K562 (cell line): Measurements from ENCODE around the gene MACROD2. TPM values are rescaled to one million over a fixed set of nuclear protein-coding genes. Genes with fewer than 3 reads are reported as not detected.

Source experiments
- ATAC-seq: fragments of 200-7000 bp; cut with Tn5 transposase; 3 replicates; pipeline ENCODE4 v1.9.1; 2020; ENCODE audit warnings: moderate library complexity
- BruUV-seq: library from RNA; stranded (reverse); fragments of 400-500 nt; replicated peaks from 2 replicates; lab custom pipeline; 2021; lab: Mats Ljungman, UMichigan
- CTCF ChIA-PET: fragments of 300-600 bp; formaldehyde crosslinking; extraction: SDS; loops from one replicate; lab custom pipeline; 2021; ENCODE audit warnings: low intra/inter-chr PET ratio; lab: Yijun Ruan, JAX
- POLR2A ChIA-PET: fragments of 300-600, 350-650 bp; sonication (Branson Sonifier 250); formaldehyde crosslinking; extraction: SDS; loops from one replicate; lab custom pipeline; 2021; ENCODE audit warnings: antibody characterized with exemption, inconsistent platforms; lab: Yijun Ruan, JAX
- DNase-seq, 4 experiments: peaks; one replicate each; pipeline versions ENCODE4 v3.0.0 to v3.0.0-alpha.2; 2011 to 2018; ENCODE audit warnings: low spot score in 3 of 4, mixed read lengths in 3 of 4; ENCODE audit errors: extremely low read depth in 1 of 4
- FAIRE-seq: peaks from 2 replicates; lab custom pipeline; 2011; peaks lifted over from hg19 to GRCh38; lab: Jason Lieb, UNC
- H2AFZ ChIP-seq: 2 replicates; pipeline ENCODE4 v1.6.0; 2011; ENCODE audit warnings: low read depth, low read length, control low read depth, inconsistent platforms
- H3K27ac ChIP-seq: fragments of 200-600 bp; 3 replicates; pipeline ENCODE4 v1.8.0; 2011; ENCODE audit warnings: low read depth, mild to moderate bottlenecking, control low read depth, inconsistent platforms, low read length, moderate library complexity, mixed read lengths; ENCODE audit errors: extremely low read depth
- H3K27me3 ChIP-seq, 2 experiments: fragments of 300-600 bp in 1 of 2; 2 replicates in 1 of 2; 3 replicates in 1 of 2; pipeline versions ENCODE4 v1.6.0 to v1.8.0; 2011; ENCODE audit warnings: inconsistent platforms in 2 of 2, low read length in 2 of 2, mild to moderate bottlenecking in 1 of 2, mixed read lengths in 1 of 2, moderate library complexity in 1 of 2; ENCODE audit not compliant: control insufficient read depth in 2 of 2, insufficient read depth in 2 of 2
- H3K36me3 ChIP-seq: fragments of 300-600 bp; 3 replicates; pipeline ENCODE4 v1.8.0; 2011; ENCODE audit warnings: mild to moderate bottlenecking, low read length, inconsistent platforms; ENCODE audit not compliant: control insufficient read depth, insufficient read depth
- H3K4me1 ChIP-seq, 2 experiments: fragments of 200-600 bp in 1 of 2; replicated peaks in 1 of 2; 2 replicates in 1 of 2; 3 replicates in 1 of 2; pipeline versions ENCODE4 v1.5.1 to v1.8.0; 2011; ENCODE audit warnings: inconsistent platforms in 2 of 2, low read length in 2 of 2, mild to moderate bottlenecking in 1 of 2, mixed read lengths in 1 of 2, moderate library complexity in 1 of 2; ENCODE audit not compliant: control insufficient read depth in 2 of 2, insufficient read depth in 2 of 2
- H3K4me2 ChIP-seq: 2 replicates; pipeline ENCODE4 v1.6.1; 2011; ENCODE audit warnings: low read length, control low read depth, inconsistent platforms, mixed read lengths; ENCODE audit not compliant: insufficient read depth
- H3K4me3 ChIP-seq: fragments of 200-600 bp; sonication (generic), shearing (Covaris generic); 2 replicates; pipeline ENCODE4 v1.5.1; 2016; ENCODE audit warnings: control low read depth, inconsistent platforms
- H3K79me2 ChIP-seq: fragments of 200-600 bp; 3 replicates; pipeline ENCODE4 v1.8.0; 2011; ENCODE audit warnings: low read length, inconsistent platforms; ENCODE audit not compliant: control insufficient read depth, insufficient read depth
- H3K9ac ChIP-seq, 2 experiments: 2 replicates each; pipeline versions ENCODE4 v1.6.0 to v1.6.1; 2011; ENCODE audit warnings: low read depth in 2 of 2, low read length in 2 of 2, control low read depth in 1 of 2, inconsistent platforms in 1 of 2, mild to moderate bottlenecking in 1 of 2, mixed read lengths in 1 of 2; ENCODE audit not compliant: insufficient read depth in 1 of 2
- H3K9me1 ChIP-seq: one replicate; pipeline ENCODE4 v1.6.0; 2011; ENCODE audit warnings: inconsistent platforms, mild to moderate bottlenecking, low read length, moderate library complexity; ENCODE audit not compliant: control insufficient read depth, insufficient read depth
- H3K9me3 ChIP-seq: replicated peaks from 2 replicates; pipeline ENCODE4 v1.5.1; 2011; ENCODE audit warnings: low read depth, low read length, inconsistent platforms; ENCODE audit not compliant: control insufficient read depth, insufficient read depth
- H4K20me1 ChIP-seq: replicated peaks from 2 replicates; pipeline ENCODE4 v1.6.1; 2011; ENCODE audit warnings: low read length, inconsistent platforms, mixed read lengths; ENCODE audit not compliant: control insufficient read depth, insufficient read depth
- CBFB ChIP-seq: sonication (generic); formaldehyde crosslinking; IDR thresholded peaks from 2 replicates; pipeline ENCODE4 v1.4.0; 2020; ENCODE audit warnings: mild to moderate bottlenecking, missing genetic modification reagents
- CBX2 ChIP-seq: fragments of 200-600 bp; sonication (generic); IDR thresholded peaks from one replicate; pipeline ENCODE4 v1.6.1; 2012; ENCODE audit warnings: mild to moderate bottlenecking, low read length, inconsistent platforms; ENCODE audit not compliant: insufficient read depth, poor library complexity, severe bottlenecking
- HDGF ChIP-seq: fragments of 450-650 bp; IDR thresholded peaks from 2 replicates; pipeline ENCODE4 v1.6.1; 2016
- POLR2B ChIP-seq: fragments of 450-650 bp; IDR thresholded peaks from 2 replicates; pipeline ENCODE4 v1.6.1; 2018; ENCODE audit warnings: low read depth; ENCODE audit not compliant: partially characterized antibody
- RBM22 ChIP-seq: fragments of 200-400 bp; formaldehyde crosslinking; IDR thresholded peaks from 2 replicates; pipeline ENCODE4 v1.6.1; 2018; ENCODE audit warnings: low read length, low read depth; ENCODE audit not compliant: poor library complexity, severe bottlenecking
- SIN3B ChIP-seq: fragments of 450-650 bp; IDR thresholded peaks from 2 replicates; pipeline ENCODE4 v1.6.1; 2017; ENCODE audit warnings: low read depth, mild to moderate bottlenecking, moderate library complexity
- U2AF2 ChIP-seq: fragments of 200-400 bp; formaldehyde crosslinking; optimal IDR thresholded peaks from 2 replicates; pipeline ENCODE3; 2017; ENCODE audit warnings: low read depth, mild to moderate bottlenecking, low read length
- ZNF347 ChIP-seq: fragments of 450-650 bp; formaldehyde crosslinking; IDR thresholded peaks from 2 replicates; pipeline ENCODE4 v1.4.0; 2020; ENCODE audit warnings: low read depth, mild to moderate bottlenecking, moderate library complexity
- ZNF668 ChIP-seq: fragments of 250-450 bp; sonication (Bioruptor Pico); IDR thresholded peaks from 2 replicates; pipeline ENCODE4 v1.8.0; 2022; ENCODE audit warnings: mild to moderate bottlenecking, inconsistent platforms
- ZNF695 ChIP-seq: fragments of 450-650 bp; formaldehyde crosslinking; IDR thresholded peaks from 2 replicates; pipeline ENCODE4 v1.4.0; 2020; ENCODE audit warnings: mild to moderate bottlenecking, moderate library complexity
- ZNF75A ChIP-seq: fragments of 450-650 bp; formaldehyde crosslinking; IDR thresholded peaks from 2 replicates; pipeline ENCODE4 v1.4.0; 2020; ENCODE audit warnings: mild to moderate bottlenecking
- ZNF79 ChIP-seq: fragments of 250-450 bp; sonication (Bioruptor Pico); IDR thresholded peaks from 2 replicates; pipeline ENCODE4 v1.4.0; 2020; ENCODE audit warnings: low read depth, mild to moderate bottlenecking, moderate library complexity
- WGBS: fragments of 100-300 bp; shearing (Covaris generic); methylation state at CpG from one replicate; pipeline ENCODE4 v1.1.6; 2016; ENCODE audit warnings: low coverage, mixed read lengths; ENCODE audit not compliant: insufficient coverage; ENCODE audit errors: missing lambda C conversion rate; 5-methylcytosine and 5-hydroxymethylcytosine counted together
- in situ Hi-C: fragments of 300-500 bp; cut with MboI; formaldehyde crosslinking; loops from 4 replicates; pipeline ENCODE4 v1.15.0; 2018; ENCODE audit warnings: inconsistent platforms, mixed read lengths
- intact Hi-C: fragments of 100-400 bp; cut with micrococcal nuclease; formaldehyde crosslinking; loops from 2 replicates; pipeline ENCODE4 v1.14.2; 2022
- polyA plus RNA-seq, 8 experiments: library from polyadenylated mRNA; depleted of rRNA in 4 of 8; stranded (reverse) in 5 of 8; unstranded in 3 of 8; fragments of >200 nt; fragmentation: Nextera tagmentation in 2 of 8; fragmentation: Illumina TruSeq in 1 of 8; extraction: Ambion mirVana in 2 of 8; extraction: Trizol in 1 of 8; gene quantifications; 2 replicates each; pipeline versions ENCODE4 v1.2.1 to v1.2.3, GENCODE V29; 2011 to 2014; ENCODE audit warnings: inconsistent platforms in 1 of 8, missing spikeins in 1 of 8
- total RNA-seq, 7 experiments: library from RNA; depleted of rRNA in 6 of 7; stranded (reverse); fragments of >200 nt in 6 of 7; fragmentation: Illumina TruSeq in 2 of 7; extraction: Trizol in 2 of 7; gene quantifications; 2 replicates each; pipeline versions ENCODE4 v1.2.1 to v1.2.3, GENCODE V29; 2011 to 2021; ENCODE audit warnings: low replicate concordance in 1 of 7
- TF ChIP-seq, protein P1 (sequence below): sonication (generic); formaldehyde crosslinking; IDR thresholded peaks from 2 replicates; pipeline ENCODE4 v1.8.0; 2023; ENCODE audit warnings: mild to moderate bottlenecking, missing genetic modification reagents

MACROD2 gene
- total and polyA plus RNA-seq, 9 of the 15 experiments (the other 6 are each of a cell fraction or from before 2014, with no cell fraction given) = not detected

DNA sequence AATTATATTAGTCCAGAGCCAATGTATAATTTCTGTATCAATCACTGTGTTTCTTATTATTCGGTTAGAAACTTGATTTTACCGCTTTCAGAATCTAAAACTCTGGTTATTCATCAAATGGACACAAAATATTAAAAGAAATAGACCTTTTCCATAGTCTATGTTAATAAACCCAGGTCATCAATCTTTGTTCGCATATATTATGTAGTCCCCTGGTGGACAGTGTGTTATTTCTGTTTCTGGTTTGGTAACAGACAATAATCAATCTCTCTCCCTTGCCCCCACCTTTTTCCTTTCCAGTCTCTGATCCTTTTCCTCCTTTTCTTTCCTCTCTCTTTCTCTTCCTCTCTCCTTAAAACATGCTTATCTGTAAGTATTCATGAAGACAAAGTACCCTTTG, 203.1 kb downstream of the MACROD2 start:
- no TSS peak for BruUV-seq
- Histone ChIP-seq H3K9me3 (no peaks in the 10 kb centered on the region), H3K9ac (no peak overlapping the region), H3K79me2 (no peaks in the 10 kb centered on the region), H3K4me1 (no peaks in the 10 kb centered on the region), H3K36me3 (no peaks in the 10 kb centered on the region), H3K27ac (no peak overlapping the region), H3K9me1 (no peaks in the 10 kb centered on the region), H3K27me3 (no peaks in the 10 kb centered on the region), H2AFZ (no peak overlapping the region), H3K4me3 (no peak overlapping the region), H3K4me2 (no peak overlapping the region), H4K20me1 (no peaks in the 10 kb centered on the region)
- no peak for ATAC-seq
- no peak for DNase-seq
- CTCF ChIA-PET = no interaction called here
- no peak for FAIRE-seq
- intact Hi-C loops (no loop called here), in situ Hi-C loops (no loop called here)
- TF ChIP-seq POLR2B (no peak), CBFB (CRISPR knock-in tag) (no peak), ZNF79 (CRISPR knock-in tag) (no peak), CBX2 (no peak), ZNF668 (CRISPR knock-in tag) (no peak), SIN3B (no peak), ZNF695 (CRISPR knock-in tag) (no peak), ZNF75A (CRISPR knock-in tag) (no peak)
- POLR2A ChIA-PET = no interaction called here
- WGBS = 0% methylated on average over 3 of the region's 3 CpGs

DNA sequence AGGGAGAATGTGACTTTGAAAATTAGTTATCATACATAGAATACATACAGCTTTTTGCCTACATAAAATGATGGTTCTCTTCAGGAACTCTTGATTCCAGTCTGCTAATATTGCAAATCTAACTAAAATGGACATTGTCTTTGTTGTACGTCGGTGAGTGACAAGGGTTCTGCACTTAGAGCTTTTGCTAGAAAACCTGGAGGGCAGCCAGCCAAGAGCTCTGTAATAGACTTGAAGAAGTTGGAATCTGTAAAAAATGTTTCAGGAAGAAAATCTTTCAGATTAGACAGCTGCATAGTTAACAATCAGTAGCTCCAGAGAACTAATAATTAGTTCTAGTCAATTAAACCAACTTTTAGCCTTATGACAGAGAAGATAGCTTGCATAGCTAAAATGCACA, 203.8 kb downstream of the MACROD2 start:
- FAIRE-seq = no peak
- BruUV-seq = no TSS peak
- POLR2A ChIA-PET = no interaction called here
- no peak for TF ChIP-seq RBM22
- no peak for TF ChIP-seq HDGF
- TF ChIP-seq, protein P1, sequence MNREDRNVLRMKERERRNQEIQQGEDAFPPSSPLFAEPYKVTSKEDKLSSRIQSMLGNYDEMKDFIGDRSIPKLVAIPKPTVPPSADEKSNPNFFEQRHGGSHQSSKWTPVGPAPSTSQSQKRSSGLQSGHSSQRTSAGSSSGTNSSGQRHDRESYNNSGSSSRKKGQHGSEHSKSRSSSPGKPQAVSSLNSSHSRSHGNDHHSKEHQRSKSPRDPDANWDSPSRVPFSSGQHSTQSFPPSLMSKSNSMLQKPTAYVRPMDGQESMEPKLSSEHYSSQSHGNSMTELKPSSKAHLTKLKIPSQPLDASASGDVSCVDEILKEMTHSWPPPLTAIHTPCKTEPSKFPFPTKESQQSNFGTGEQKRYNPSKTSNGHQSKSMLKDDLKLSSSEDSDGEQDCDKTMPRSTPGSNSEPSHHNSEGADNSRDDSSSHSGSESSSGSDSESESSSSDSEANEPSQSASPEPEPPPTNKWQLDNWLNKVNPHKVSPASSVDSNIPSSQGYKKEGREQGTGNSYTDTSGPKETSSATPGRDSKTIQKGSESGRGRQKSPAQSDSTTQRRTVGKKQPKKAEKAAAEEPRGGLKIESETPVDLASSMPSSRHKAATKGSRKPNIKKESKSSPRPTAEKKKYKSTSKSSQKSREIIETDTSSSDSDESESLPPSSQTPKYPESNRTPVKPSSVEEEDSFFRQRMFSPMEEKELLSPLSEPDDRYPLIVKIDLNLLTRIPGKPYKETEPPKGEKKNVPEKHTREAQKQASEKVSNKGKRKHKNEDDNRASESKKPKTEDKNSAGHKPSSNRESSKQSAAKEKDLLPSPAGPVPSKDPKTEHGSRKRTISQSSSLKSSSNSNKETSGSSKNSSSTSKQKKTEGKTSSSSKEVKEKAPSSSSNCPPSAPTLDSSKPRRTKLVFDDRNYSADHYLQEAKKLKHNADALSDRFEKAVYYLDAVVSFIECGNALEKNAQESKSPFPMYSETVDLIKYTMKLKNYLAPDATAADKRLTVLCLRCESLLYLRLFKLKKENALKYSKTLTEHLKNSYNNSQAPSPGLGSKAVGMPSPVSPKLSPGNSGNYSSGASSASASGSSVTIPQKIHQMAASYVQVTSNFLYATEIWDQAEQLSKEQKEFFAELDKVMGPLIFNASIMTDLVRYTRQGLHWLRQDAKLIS (CRISPR knock-in tag) = no peak
- no peak for TF ChIP-seq ZNF347 (CRISPR knock-in tag)
- no peak for TF ChIP-seq U2AF2

More for the DNA sequence above, 203.8 kb downstream of the MACROD2 start:
- no peak overlapping the region for H3K9ac ChIP-seq
- H3K9me3 ChIP-seq = no peaks in the 10 kb centered on the region
- no peaks in the 10 kb centered on the region for H3K4me1 ChIP-seq
- no peak overlapping the region for H3K4me3 ChIP-seq
- H3K4me2 ChIP-seq = no peak overlapping the region
- H4K20me1 ChIP-seq = no peaks in the 10 kb centered on the region
- no peaks in the 10 kb centered on the region for H3K79me2 ChIP-seq
- no peaks in the 10 kb centered on the region for H3K9me1 ChIP-seq
- 0% methylated on average over 2 of the region's 2 CpGs for WGBS
- H3K27me3 ChIP-seq = no peaks in the 10 kb centered on the region
- no peaks in the 10 kb centered on the region for H3K36me3 ChIP-seq
- intact Hi-C loops = no loop called here
- in situ Hi-C loops = no loop called here
- ATAC-seq (no peak), DNase-seq (no peak)
- no peak overlapping the region for H2AFZ ChIP-seq
- no peak overlapping the region for H3K27ac ChIP-seq
- CTCF ChIA-PET = no interaction called here
